K562 (cell line): ENCODE results near the gene EPB41L1. TPM values are rescaled to one million over a fixed set of nuclear protein-coding genes. Genes with fewer than 3 reads are reported as not detected.

Experiments used
- ATAC-seq: fragments of 200-7000 bp; cut with Tn5 transposase; 3 replicates; pipeline ENCODE4 v1.9.1; 2020; ENCODE audit warnings: moderate library complexity
- BruUV-seq: library from RNA; stranded (reverse); fragments of 400-500 nt; replicated peaks from 2 replicates; lab custom pipeline; 2021; lab: Mats Ljungman, UMichigan
- CTCF ChIA-PET: fragments of 300-600 bp; formaldehyde crosslinking; extraction: SDS; loops from one replicate; lab custom pipeline; 2021; ENCODE audit warnings: low intra/inter-chr PET ratio; lab: Yijun Ruan, JAX
- POLR2A ChIA-PET: fragments of 300-600, 350-650 bp; sonication (Branson Sonifier 250); formaldehyde crosslinking; extraction: SDS; loops from one replicate; lab custom pipeline; 2021; ENCODE audit warnings: antibody characterized with exemption, inconsistent platforms; lab: Yijun Ruan, JAX
- DNase-seq, 4 experiments: peaks; one replicate each; pipeline versions ENCODE4 v3.0.0 to v3.0.0-alpha.2; 2011 to 2018; ENCODE audit warnings: low spot score in 3 of 4, mixed read lengths in 3 of 4; ENCODE audit errors: extremely low read depth in 1 of 4
- FAIRE-seq: peaks from 2 replicates; lab custom pipeline; 2011; peaks lifted over from hg19 to GRCh38; lab: Jason Lieb, UNC
- H2AFZ ChIP-seq: 2 replicates; pipeline ENCODE4 v1.6.0; 2011; ENCODE audit warnings: low read depth, low read length, control low read depth, inconsistent platforms
- H3K27ac ChIP-seq: fragments of 200-600 bp; 3 replicates; pipeline ENCODE4 v1.8.0; 2011; ENCODE audit warnings: low read depth, mild to moderate bottlenecking, control low read depth, inconsistent platforms, low read length, moderate library complexity, mixed read lengths; ENCODE audit errors: extremely low read depth
- H3K27me3 ChIP-seq, 2 experiments: fragments of 300-600 bp in 1 of 2; 2 replicates in 1 of 2; 3 replicates in 1 of 2; pipeline versions ENCODE4 v1.6.0 to v1.8.0; 2011; ENCODE audit warnings: inconsistent platforms in 2 of 2, low read length in 2 of 2, mild to moderate bottlenecking in 1 of 2, mixed read lengths in 1 of 2, moderate library complexity in 1 of 2; ENCODE audit not compliant: control insufficient read depth in 2 of 2, insufficient read depth in 2 of 2
- H3K36me3 ChIP-seq: fragments of 300-600 bp; 3 replicates; pipeline ENCODE4 v1.8.0; 2011; ENCODE audit warnings: mild to moderate bottlenecking, low read length, inconsistent platforms; ENCODE audit not compliant: control insufficient read depth, insufficient read depth
- H3K4me1 ChIP-seq, 2 experiments: fragments of 200-600 bp in 1 of 2; replicated peaks in 1 of 2; 2 replicates in 1 of 2; 3 replicates in 1 of 2; pipeline versions ENCODE4 v1.5.1 to v1.8.0; 2011; ENCODE audit warnings: inconsistent platforms in 2 of 2, low read length in 2 of 2, mild to moderate bottlenecking in 1 of 2, mixed read lengths in 1 of 2, moderate library complexity in 1 of 2; ENCODE audit not compliant: control insufficient read depth in 2 of 2, insufficient read depth in 2 of 2
- H3K4me2 ChIP-seq: 2 replicates; pipeline ENCODE4 v1.6.1; 2011; ENCODE audit warnings: low read length, control low read depth, inconsistent platforms, mixed read lengths; ENCODE audit not compliant: insufficient read depth
- H3K4me3 ChIP-seq: fragments of 200-600 bp; sonication (generic), shearing (Covaris generic); 2 replicates; pipeline ENCODE4 v1.5.1; 2016; ENCODE audit warnings: control low read depth, inconsistent platforms
- H3K79me2 ChIP-seq: fragments of 200-600 bp; 3 replicates; pipeline ENCODE4 v1.8.0; 2011; ENCODE audit warnings: low read length, inconsistent platforms; ENCODE audit not compliant: control insufficient read depth, insufficient read depth
- H3K9ac ChIP-seq, 2 experiments: 2 replicates each; pipeline versions ENCODE4 v1.6.0 to v1.6.1; 2011; ENCODE audit warnings: low read depth in 2 of 2, low read length in 2 of 2, control low read depth in 1 of 2, inconsistent platforms in 1 of 2, mild to moderate bottlenecking in 1 of 2, mixed read lengths in 1 of 2; ENCODE audit not compliant: insufficient read depth in 1 of 2
- H3K9me1 ChIP-seq: one replicate; pipeline ENCODE4 v1.6.0; 2011; ENCODE audit warnings: inconsistent platforms, mild to moderate bottlenecking, low read length, moderate library complexity; ENCODE audit not compliant: control insufficient read depth, insufficient read depth
- H3K9me3 ChIP-seq: replicated peaks from 2 replicates; pipeline ENCODE4 v1.5.1; 2011; ENCODE audit warnings: low read depth, low read length, inconsistent platforms; ENCODE audit not compliant: control insufficient read depth, insufficient read depth
- H4K20me1 ChIP-seq: replicated peaks from 2 replicates; pipeline ENCODE4 v1.6.1; 2011; ENCODE audit warnings: low read length, inconsistent platforms, mixed read lengths; ENCODE audit not compliant: control insufficient read depth, insufficient read depth
- AFF4 ChIP-seq: sonication (generic); formaldehyde crosslinking; IDR thresholded peaks from 2 replicates; pipeline ENCODE4 v1.8.0; 2023; ENCODE audit warnings: mild to moderate bottlenecking, missing genetic modification reagents
- ARID4B ChIP-seq: sonication (generic); formaldehyde crosslinking; IDR thresholded peaks from 2 replicates; pipeline ENCODE4 v1.8.0; 2022; ENCODE audit warnings: mild to moderate bottlenecking, missing genetic modification reagents
- ATF4 ChIP-seq: fragments of 450-650 bp; formaldehyde crosslinking; IDR thresholded peaks from 2 replicates; pipeline ENCODE4 v1.4.0; 2022; ENCODE audit warnings: mild to moderate bottlenecking, moderate library complexity
- BRD9 ChIP-seq: fragments of 450-650 bp; IDR thresholded peaks from 2 replicates; pipeline ENCODE4 v1.6.1; 2018; ENCODE audit warnings: low read depth; ENCODE audit not compliant: partially characterized antibody
- CCNT2 ChIP-seq: IDR thresholded peaks from 2 replicates; pipeline ENCODE4 v1.6.1; 2011; ENCODE audit warnings: borderline replicate concordance, low read depth, mild to moderate bottlenecking, moderate library complexity, mixed read lengths, low read length; ENCODE audit not compliant: insufficient read length; ENCODE audit errors: extremely low read depth
- CGGBP1 ChIP-seq: fragments of 250-450 bp; sonication (Bioruptor Pico); IDR thresholded peaks from 2 replicates; pipeline ENCODE4 v1.9.0; 2021; ENCODE audit warnings: mild to moderate bottlenecking
- HCFC1 ChIP-seq: IDR thresholded peaks from 2 replicates; pipeline ENCODE4 v1.6.1; 2012; ENCODE audit warnings: low read depth, low read length, improper control_type of control experiment
- HOXB6 ChIP-seq: fragments of 250-450 bp; sonication (Bioruptor Pico); IDR thresholded peaks from 2 replicates; pipeline ENCODE4 v1.5.1; 2022; ENCODE audit warnings: mild to moderate bottlenecking, borderline replicate concordance
- NEUROD1 ChIP-seq: fragments of 150-350 bp; IDR thresholded peaks from 2 replicates; pipeline ENCODE4 v1.6.1; 2014; ENCODE audit warnings: borderline replicate concordance, low read length, low read depth; ENCODE audit not compliant: partially characterized antibody
- RBM25 ChIP-seq: fragments of 200-400 bp; formaldehyde crosslinking; IDR thresholded peaks from 2 replicates; pipeline ENCODE4 v1.6.1; 2018; ENCODE audit warnings: low read length, low read depth, moderate library complexity; ENCODE audit not compliant: severe bottlenecking
- ZBED1 ChIP-seq: IDR thresholded peaks from 2 replicates; pipeline ENCODE4 v1.6.1; 2014
- ZNF124 ChIP-seq: sonication (generic); formaldehyde crosslinking; IDR thresholded peaks from 2 replicates; pipeline ENCODE4 v1.8.1; 2022; ENCODE audit warnings: missing genetic modification reagents
- WGBS: fragments of 100-300 bp; shearing (Covaris generic); methylation state at CpG from one replicate; pipeline ENCODE4 v1.1.6; 2016; ENCODE audit warnings: low coverage, mixed read lengths; ENCODE audit not compliant: insufficient coverage; ENCODE audit errors: missing lambda C conversion rate; 5-methylcytosine and 5-hydroxymethylcytosine counted together
- in situ Hi-C: fragments of 300-500 bp; cut with MboI; formaldehyde crosslinking; loops from 4 replicates; pipeline ENCODE4 v1.15.0; 2018; ENCODE audit warnings: inconsistent platforms, mixed read lengths
- intact Hi-C: fragments of 100-400 bp; cut with micrococcal nuclease; formaldehyde crosslinking; loops from 2 replicates; pipeline ENCODE4 v1.14.2; 2022
- polyA plus RNA-seq, 8 experiments: library from polyadenylated mRNA; depleted of rRNA in 4 of 8; stranded (reverse) in 5 of 8; unstranded in 3 of 8; fragments of >200 nt; fragmentation: Nextera tagmentation in 2 of 8; fragmentation: Illumina TruSeq in 1 of 8; extraction: Ambion mirVana in 2 of 8; extraction: Trizol in 1 of 8; gene quantifications; 2 replicates each; pipeline versions ENCODE4 v1.2.1 to v1.2.3, GENCODE V29; 2011 to 2014; ENCODE audit warnings: inconsistent platforms in 1 of 8, missing spikeins in 1 of 8
- total RNA-seq, 7 experiments: library from RNA; depleted of rRNA in 6 of 7; stranded (reverse); fragments of >200 nt in 6 of 7; fragmentation: Illumina TruSeq in 2 of 7; extraction: Trizol in 2 of 7; gene quantifications; 2 replicates each; pipeline versions ENCODE4 v1.2.1 to v1.2.3, GENCODE V29; 2011 to 2021; ENCODE audit warnings: low replicate concordance in 1 of 7

The EPB41L1 gene
- total and polyA plus RNA-seq, 9 of the 15 experiments (the other 6 are each of a cell fraction or from before 2014, with no cell fraction given): 0.11 to 4.3 (median 1.3) TPM

GRCh38 chr20:36109251-36109947 lies 45.1 kb upstream of the EPB41L1 start:
- ATAC-seq: no peak
- no peaks in the 10 kb centered on the region for H3K36me3 ChIP-seq
- no peaks in the 10 kb centered on the region for H4K20me1 ChIP-seq
- peaks cover 8% of the 10 kb centered on the region in 2 experiments for H3K4me1 ChIP-seq
- no peaks in the 10 kb centered on the region for H3K9me1 ChIP-seq
- H2AFZ ChIP-seq: no peak overlapping the region
- no peak overlapping the region for H3K9ac ChIP-seq
- H3K79me2 ChIP-seq: no peaks in the 10 kb centered on the region
- 62% methylated on average over 6 of the region's 6 CpGs for WGBS
- FAIRE-seq: no peak
- DNase-seq: no peak
- H3K4me2 ChIP-seq: no peak overlapping the region
- no peak overlapping the region for H3K27ac ChIP-seq
- CTCF ChIA-PET: no interaction called here
- H3K9me3 ChIP-seq: no peaks in the 10 kb centered on the region
- intact Hi-C loops (no loop called here), in situ Hi-C loops (no loop called here)
- no peaks in the 10 kb centered on the region for H3K27me3 ChIP-seq
- POLR2A ChIA-PET: interaction anchor here (0.6 to 0.7 kb wide), 2 partner anchors 17 to 35 kb away, joined by 3 to 7 read pairs; no protein-coding TSS in a partner anchor
- H3K4me3 ChIP-seq: no peak overlapping the region
- BruUV-seq: no TSS peak
- TF ChIP-seq RBM25 (peak; percentile 78), ZBED1 (no peak), ATF4 (no peak), HOXB6 (no peak), ZNF124 (CRISPR knock-in tag) (no peak), CCNT2 (no peak), NEUROD1 (no peak), AFF4 (CRISPR knock-in tag) (no peak), CGGBP1 (CRISPR knock-in tag) (no peak), ARID4B (CRISPR knock-in tag) (no peak), HCFC1 (no peak), BRD9 (no peak)
